Mucosa of descending colon (tissue), 3 donors: ENCODE measurements around the gene SYT2. TPM values are rescaled to one million over a fixed set of nuclear protein-coding genes. Genes with fewer than 3 reads are reported as not detected.

Experiments
- ATAC-seq: fragments of 200-7000 bp; cut with Tn5 transposase; one replicate; pipeline ENCODE4 v1.9.1; 2020; ENCODE audit warnings: mild to moderate bottlenecking, moderate library complexity
- DNase-seq, 3 donors: peaks; one replicate each; pipeline ENCODE4 v3.0.0-alpha.2; 2020
- H3K36me3 ChIP-seq: fragments of 200-600 bp; one replicate; pipeline ENCODE4 v1.8.0; 2021; ENCODE audit warnings: low read depth, mild to moderate bottlenecking
- H3K4me1 ChIP-seq: fragments of 200-600 bp; one replicate; pipeline ENCODE4 v1.8.0; 2021; ENCODE audit warnings: low read depth, mild to moderate bottlenecking
- H3K4me3 ChIP-seq: fragments of 200-600 bp; one replicate; pipeline ENCODE4 v1.8.0; 2021; ENCODE audit warnings: mild to moderate bottlenecking
- H3K9me3 ChIP-seq: fragments of 200-600 bp; one replicate; pipeline ENCODE4 v1.8.0; 2021; ENCODE audit warnings: mild to moderate bottlenecking
- CTCF ChIP-seq: fragments of 200-600 bp; IDR thresholded peaks from one replicate; pipeline ENCODE4 v1.8.0; 2022; ENCODE audit warnings: antibody characterized with exemption, mild to moderate bottlenecking
- intact Hi-C, 2 donors: fragments of 100-400 bp; cut with DNase I in 1 of 2; cut with micrococcal nuclease in 1 of 2; formaldehyde crosslinking; loops; one replicate each; pipeline versions ENCODE4 v1.11.0 to v1.11.1; 2022; cut with DNase I, micrococcal nuclease
- total RNA-seq, 3 donors: library from RNA; stranded (reverse); fragmentation: NEBNext Ultra II Directional in 2 of 3; extraction: Animal tissue kit (Norgen Biotek cat#: 25700) in 2 of 3; gene quantifications; one replicate each; pipeline versions ENCODE4 v1.2.1 to v1.2.4, GENCODE V29; 2021 to 2023
- donor health status: DM: no; HTN: no; CAD: no; lungs with moderate emphysema.
- donor health status: DM: no; HTN: no; CAD: no.
- donor health status: DM: no; HTN: yes; CAD: no.

SYT2 gene
- total RNA-seq, 3 donors from 2014 or later: 0.16 to 0.43 TPM; not detected in 1

- TF ChIP-seq CTCF: no peak
- DNase-seq (no peak), ATAC-seq (no peak)
- no peaks in the 10 kb centered on the region for H3K4me1 ChIP-seq
- H3K9me3 ChIP-seq: no peaks in the 10 kb centered on the region
- no peaks in the 10 kb centered on the region for H3K36me3 ChIP-seq
- intact Hi-C loops: no loop called here
- H3K4me3 ChIP-seq: no peak overlapping the region
These were observed 113.0 kb downstream of the SYT2 start for GRCh38 chr1:202597090-202597761.

- Histone ChIP-seq H3K36me3 (no peaks in the 10 kb centered on the region), H3K4me1 (no peaks in the 10 kb centered on the region), H3K4me3 (no peak overlapping the region), H3K9me3 (no peaks in the 10 kb centered on the region)
- no peak for TF ChIP-seq CTCF
- DNase-seq (no peak), ATAC-seq (no peak)
- intact Hi-C loops: no loop called here
These were observed 113.6 kb downstream of the SYT2 start for GRCh38 chr1:202596638-202597037.

- H3K9me3 ChIP-seq: no peaks in the 10 kb centered on the region
- intact Hi-C loops: no loop called here
- H3K4me3 ChIP-seq: no peak overlapping the region
- DNase-seq (no peak), ATAC-seq (no peak)
- no peaks in the 10 kb centered on the region for H3K4me1 ChIP-seq
- H3K36me3 ChIP-seq: no peaks in the 10 kb centered on the region
- TF ChIP-seq CTCF: no peak
These were observed 116.4 kb downstream of the SYT2 start for GRCh38 chr1:202593845-202594244.

GRCh38 chr1:202592146-202592545, 118.1 kb downstream of the SYT2 start:
- ATAC-seq: no peak
- Histone ChIP-seq H3K4me1 (no peaks in the 10 kb centered on the region), H3K36me3 (no peaks in the 10 kb centered on the region), H3K4me3 (no peak overlapping the region), H3K9me3 (no peaks in the 10 kb centered on the region)
- intact Hi-C loops: no loop called here
- no peak for TF ChIP-seq CTCF
- no peak for DNase-seq

- no peak for ATAC-seq
- no peaks in the 10 kb centered on the region for H3K36me3 ChIP-seq
These were observed 118.7 kb downstream of the SYT2 start for GRCh38 chr1:202591515-202591914.

More at GRCh38 chr1:202591515-202591914, 118.7 kb downstream of the SYT2 start:
- no peak for TF ChIP-seq CTCF
- Histone ChIP-seq H3K4me1 (no peaks in the 10 kb centered on the region), H3K4me3 (no peak overlapping the region), H3K9me3 (no peaks in the 10 kb centered on the region)
- intact Hi-C loops: no loop called here
- no peak for DNase-seq
